ENCODE results near the gene PAK6.

The PAK6 gene

DNA sequence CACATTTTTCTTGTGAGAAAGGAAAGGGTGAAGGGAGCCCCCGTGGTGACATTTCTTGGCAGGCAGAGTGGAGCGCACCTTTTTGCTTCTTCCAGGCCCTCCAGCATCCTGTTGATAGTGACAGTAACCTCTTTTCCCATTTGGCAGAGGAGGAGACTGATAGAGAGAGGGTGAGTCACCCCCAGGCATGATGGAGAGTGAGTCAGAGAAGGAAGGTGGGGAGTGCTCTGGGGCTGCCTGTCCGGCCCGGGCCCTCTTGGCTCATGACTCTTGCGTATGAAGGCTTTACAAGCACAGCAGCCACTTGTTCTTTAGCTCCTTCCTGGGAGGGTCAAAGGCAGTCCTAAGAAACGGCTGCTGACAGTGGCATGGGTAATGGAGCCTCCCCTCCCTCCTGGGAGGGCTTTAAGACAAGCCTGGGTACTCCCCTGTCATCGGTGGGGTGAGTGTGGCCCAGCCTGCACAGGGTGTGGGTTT lies 28.0 kb downstream of the PAK6 start:
- no peak overlapping the region for H3K4me2 ChIP-seq (ENCODE audit: low read length)

DNA sequence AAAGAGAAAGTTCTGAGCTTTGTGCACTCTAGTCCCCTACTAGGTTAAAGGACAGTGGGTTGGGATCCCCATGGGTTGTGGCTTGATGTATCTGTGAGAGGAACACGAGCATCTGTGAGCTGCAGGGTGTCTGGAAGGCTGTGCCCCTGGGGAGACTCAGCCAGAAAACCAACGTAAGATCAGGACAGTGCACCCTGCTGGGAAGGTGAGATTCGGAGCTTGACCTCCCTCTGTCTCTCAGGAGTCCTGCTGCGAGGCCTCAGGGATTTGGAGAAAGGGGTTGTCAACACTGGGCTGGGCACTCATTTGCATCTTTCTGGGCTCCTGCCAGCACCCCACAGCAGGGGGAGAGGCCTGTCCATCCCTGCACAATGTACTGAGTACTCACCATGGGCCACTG lies 28.8 kb downstream of the PAK6 start:
- H3K9ac ChIP-seq (ENCODE audit: low read length): no peak overlapping the region

More for the DNA sequence above, 28.0 kb downstream of the PAK6 start:
- H3K36me3 ChIP-seq (ENCODE audit: insufficient read depth, low read length): no peaks in the 10 kb centered on the region
- H3K79me2 ChIP-seq (ENCODE audit: insufficient read depth, low read length): no peaks in the 10 kb centered on the region
- no peaks in the 10 kb centered on the region for H3K9me2 ChIP-seq (ENCODE audit: low read depth, low read length)
- H3K9ac ChIP-seq (ENCODE audit: low read length): no peak overlapping the region
- H3K4me3 ChIP-seq (ENCODE audit: low read depth, low read length, poor library complexity, severe bottlenecking): no peak overlapping the region
- H3K27ac ChIP-seq (ENCODE audit: low read depth, low read length, poor library complexity, severe bottlenecking): no peak overlapping the region
- no peaks in the 10 kb centered on the region for H3K9me3 ChIP-seq (ENCODE audit: low read length)
- peaks cover 18% of the 10 kb centered on the region for H3K27me3 ChIP-seq (ENCODE audit: insufficient read depth, low read length)
- no peaks in the 10 kb centered on the region for H4K20me1 ChIP-seq (ENCODE audit: insufficient read depth, low read length)
- TF ChIP-seq CTCF (IDR thresholded peaks at IDR 0.05; ENCODE audit: low read length) (no peak), EZH2 (IDR thresholded peaks at IDR 0.05; ENCODE audit: borderline replicate concordance, low read length) (no peak)
- no peak overlapping the region for H2AFZ ChIP-seq (ENCODE audit: low read length)
- H3F3A ChIP-seq (ENCODE audit: insufficient read depth, low read length): no peaks in the 10 kb centered on the region
- H3K4me1 ChIP-seq (ENCODE audit: insufficient read depth, low read length, severe bottlenecking): no peaks in the 10 kb centered on the region

DNA sequence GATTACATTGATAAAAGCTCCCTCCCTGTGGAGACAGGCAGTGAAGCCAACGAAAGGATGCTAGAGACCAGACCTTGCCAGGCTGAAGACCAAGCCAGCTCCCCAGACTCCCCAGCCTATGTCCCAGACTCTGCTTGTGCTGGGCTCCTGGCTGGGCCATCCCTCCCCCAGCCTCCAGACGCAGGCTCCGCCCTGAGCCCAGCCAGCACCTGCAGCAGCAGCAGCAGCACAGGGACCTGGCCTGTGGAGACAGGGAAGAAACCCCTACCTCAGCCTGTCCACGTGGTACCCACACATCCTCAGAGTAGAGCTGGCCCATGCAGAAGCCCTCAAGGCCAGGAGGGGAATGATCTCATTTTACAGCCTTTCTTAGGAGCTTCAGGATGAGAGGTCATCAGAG lies 30.7 kb downstream of the PAK6 start:
- TF ChIP-seq EZH2 (IDR thresholded peaks at IDR 0.05; ENCODE audit: borderline replicate concordance, low read length): no peak
- no peak for TF ChIP-seq CTCF (IDR thresholded peaks at IDR 0.05; ENCODE audit: low read length)
- no peaks in the 10 kb centered on the region for H3K79me2 ChIP-seq (ENCODE audit: insufficient read depth, low read length)
- H3K27ac ChIP-seq (ENCODE audit: low read depth, low read length, poor library complexity, severe bottlenecking): no peak overlapping the region
- H3K4me2 ChIP-seq (ENCODE audit: low read length): no peak overlapping the region
- peaks cover 12% of the 10 kb centered on the region for H3K27me3 ChIP-seq (ENCODE audit: insufficient read depth, low read length)
- H2AFZ ChIP-seq (ENCODE audit: low read length): no peak overlapping the region
- H3K9me3 ChIP-seq (ENCODE audit: low read length): no peaks in the 10 kb centered on the region
- H4K20me1 ChIP-seq (ENCODE audit: insufficient read depth, low read length): no peaks in the 10 kb centered on the region
- H3K9me2 ChIP-seq (ENCODE audit: low read depth, low read length): no peaks in the 10 kb centered on the region
- H3K4me1 ChIP-seq (ENCODE audit: insufficient read depth, low read length, severe bottlenecking): no peaks in the 10 kb centered on the region
- H3K9ac ChIP-seq (ENCODE audit: low read length): no peak overlapping the region
- no peaks in the 10 kb centered on the region for H3F3A ChIP-seq (ENCODE audit: insufficient read depth, low read length)
- no peaks in the 10 kb centered on the region for H3K36me3 ChIP-seq (ENCODE audit: insufficient read depth, low read length)
- no peak overlapping the region for H3K4me3 ChIP-seq (ENCODE audit: low read depth, low read length, poor library complexity, severe bottlenecking)

More for the DNA sequence above, 28.8 kb downstream of the PAK6 start:
- Histone ChIP-seq H3K27ac (ENCODE audit: low read depth, low read length, poor library complexity, severe bottlenecking) (no peak overlapping the region), H4K20me1 (ENCODE audit: insufficient read depth, low read length) (no peaks in the 10 kb centered on the region), H3K9me3 (ENCODE audit: low read length) (no peaks in the 10 kb centered on the region), H3K36me3 (ENCODE audit: insufficient read depth, low read length) (no peaks in the 10 kb centered on the region), H3K27me3 (ENCODE audit: insufficient read depth, low read length) (peaks cover 18% of the 10 kb centered on the region), H3K4me3 (ENCODE audit: low read depth, low read length, poor library complexity, severe bottlenecking) (no peak overlapping the region), H3K4me2 (ENCODE audit: low read length) (no peak overlapping the region), H2AFZ (ENCODE audit: low read length) (no peak overlapping the region), H3K4me1 (ENCODE audit: insufficient read depth, low read length, severe bottlenecking) (no peaks in the 10 kb centered on the region), H3K79me2 (ENCODE audit: insufficient read depth, low read length) (no peaks in the 10 kb centered on the region), H3K9me2 (ENCODE audit: low read depth, low read length) (no peaks in the 10 kb centered on the region), H3F3A (ENCODE audit: insufficient read depth, low read length) (no peaks in the 10 kb centered on the region)
- TF ChIP-seq CTCF (IDR thresholded peaks at IDR 0.05; ENCODE audit: low read length) (no peak), EZH2 (IDR thresholded peaks at IDR 0.05; ENCODE audit: borderline replicate concordance, low read length) (no peak)

Data from OCI-LY1 (cell line).